ENCODE data around the gene FLOT1.

Gene FLOT1

GRCh38 chr6:30678964-30679726 is 63.3 kb downstream of the FLOT1 start:
- peak; percentile 80 to 95 (median 88) for DNase-seq
